ENCODE data around the gene AGTPBP1. TPM values are rescaled to one million over a fixed set of nuclear protein-coding genes. Genes with fewer than 3 reads are reported as not detected.

AGTPBP1 gene
- total and polyA plus RNA-seq, 9 of the 15 experiments (the other 6 are each of a cell fraction or from before 2014, with no cell fraction given), result 1.4 to 7.9 (median 4.6) TPM

DNA sequence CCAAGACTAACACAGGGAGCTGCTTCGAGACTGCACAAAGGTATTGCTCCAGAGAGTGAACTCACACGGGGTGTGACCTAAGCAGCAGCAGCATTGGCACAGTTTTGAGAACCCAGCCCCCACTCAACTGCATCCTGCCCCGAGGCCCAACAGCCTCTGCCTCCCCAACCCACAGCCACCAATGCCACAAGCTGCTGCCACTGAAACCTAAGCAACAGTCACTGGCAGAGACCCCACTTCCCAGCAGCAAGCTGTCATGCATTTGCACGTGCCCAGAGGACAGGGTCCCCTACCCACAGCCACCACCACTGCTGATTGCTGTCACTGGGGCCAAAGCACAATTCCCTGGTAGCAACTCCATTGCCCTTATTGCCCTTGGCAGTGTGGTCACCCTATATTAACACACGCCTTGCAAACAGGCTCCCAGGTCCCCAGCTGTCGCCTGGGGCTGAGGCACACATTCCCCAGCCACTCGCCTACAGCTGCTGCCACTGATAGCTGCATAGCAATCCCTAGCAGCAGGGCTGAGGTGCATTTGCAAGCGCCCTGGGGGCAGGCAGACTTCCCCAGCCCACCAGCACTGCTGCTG is 141.0 kb downstream of the AGTPBP1 start (continued):
- TF ChIP-seq, protein P1, sequence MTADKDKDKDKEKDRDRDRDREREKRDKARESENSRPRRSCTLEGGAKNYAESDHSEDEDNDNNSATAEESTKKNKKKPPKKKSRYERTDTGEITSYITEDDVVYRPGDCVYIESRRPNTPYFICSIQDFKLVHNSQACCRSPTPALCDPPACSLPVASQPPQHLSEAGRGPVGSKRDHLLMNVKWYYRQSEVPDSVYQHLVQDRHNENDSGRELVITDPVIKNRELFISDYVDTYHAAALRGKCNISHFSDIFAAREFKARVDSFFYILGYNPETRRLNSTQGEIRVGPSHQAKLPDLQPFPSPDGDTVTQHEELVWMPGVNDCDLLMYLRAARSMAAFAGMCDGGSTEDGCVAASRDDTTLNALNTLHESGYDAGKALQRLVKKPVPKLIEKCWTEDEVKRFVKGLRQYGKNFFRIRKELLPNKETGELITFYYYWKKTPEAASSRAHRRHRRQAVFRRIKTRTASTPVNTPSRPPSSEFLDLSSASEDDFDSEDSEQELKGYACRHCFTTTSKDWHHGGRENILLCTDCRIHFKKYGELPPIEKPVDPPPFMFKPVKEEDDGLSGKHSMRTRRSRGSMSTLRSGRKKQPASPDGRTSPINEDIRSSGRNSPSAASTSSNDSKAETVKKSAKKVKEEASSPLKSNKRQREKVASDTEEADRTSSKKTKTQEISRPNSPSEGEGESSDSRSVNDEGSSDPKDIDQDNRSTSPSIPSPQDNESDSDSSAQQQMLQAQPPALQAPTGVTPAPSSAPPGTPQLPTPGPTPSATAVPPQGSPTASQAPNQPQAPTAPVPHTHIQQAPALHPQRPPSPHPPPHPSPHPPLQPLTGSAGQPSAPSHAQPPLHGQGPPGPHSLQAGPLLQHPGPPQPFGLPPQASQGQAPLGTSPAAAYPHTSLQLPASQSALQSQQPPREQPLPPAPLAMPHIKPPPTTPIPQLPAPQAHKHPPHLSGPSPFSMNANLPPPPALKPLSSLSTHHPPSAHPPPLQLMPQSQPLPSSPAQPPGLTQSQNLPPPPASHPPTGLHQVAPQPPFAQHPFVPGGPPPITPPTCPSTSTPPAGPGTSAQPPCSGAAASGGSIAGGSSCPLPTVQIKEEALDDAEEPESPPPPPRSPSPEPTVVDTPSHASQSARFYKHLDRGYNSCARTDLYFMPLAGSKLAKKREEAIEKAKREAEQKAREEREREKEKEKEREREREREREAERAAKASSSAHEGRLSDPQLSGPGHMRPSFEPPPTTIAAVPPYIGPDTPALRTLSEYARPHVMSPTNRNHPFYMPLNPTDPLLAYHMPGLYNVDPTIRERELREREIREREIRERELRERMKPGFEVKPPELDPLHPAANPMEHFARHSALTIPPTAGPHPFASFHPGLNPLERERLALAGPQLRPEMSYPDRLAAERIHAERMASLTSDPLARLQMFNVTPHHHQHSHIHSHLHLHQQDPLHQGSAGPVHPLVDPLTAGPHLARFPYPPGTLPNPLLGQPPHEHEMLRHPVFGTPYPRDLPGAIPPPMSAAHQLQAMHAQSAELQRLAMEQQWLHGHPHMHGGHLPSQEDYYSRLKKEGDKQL (CRISPR knock-in tag; IDR thresholded peaks at IDR 0.05; ENCODE audit: borderline replicate concordance), result no peak
- TF ChIP-seq, protein P2, sequence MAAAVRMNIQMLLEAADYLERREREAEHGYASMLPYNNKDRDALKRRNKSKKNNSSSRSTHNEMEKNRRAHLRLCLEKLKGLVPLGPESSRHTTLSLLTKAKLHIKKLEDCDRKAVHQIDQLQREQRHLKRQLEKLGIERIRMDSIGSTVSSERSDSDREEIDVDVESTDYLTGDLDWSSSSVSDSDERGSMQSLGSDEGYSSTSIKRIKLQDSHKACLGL (CRISPR knock-in tag; IDR thresholded peaks at IDR 0.05; ENCODE audit: borderline replicate concordance, poor library complexity, severe bottlenecking), result no peak
- TF ChIP-seq SMARCB1 (IDR thresholded peaks at IDR 0.05; ENCODE audit: insufficient read length, low read depth), result no peak
- TF ChIP-seq ZNF134 (CRISPR knock-in tag; conservative IDR thresholded peaks at IDR 0.05), result no peak
- no peak for TF ChIP-seq SREBF2 (CRISPR knock-in tag; IDR thresholded peaks at IDR 0.05)
- no peak for TF ChIP-seq ZNF263 (CRISPR knock-in tag; IDR thresholded peaks at IDR 0.05; ENCODE audit: borderline replicate concordance)
- TF ChIP-seq CREBBP (IDR thresholded peaks at IDR 0.05; ENCODE audit: low read depth, low read length), result no peak

All from K562 (cell line).